K562 (cell line): ENCODE results near the gene UBE2L3. TPM values are rescaled to one million over a fixed set of nuclear protein-coding genes. Genes with fewer than 3 reads are reported as not detected.

ENCODE experiments used
- ATAC-seq: fragments of 200-7000 bp; cut with Tn5 transposase; 3 replicates; pipeline ENCODE4 v1.9.1; 2020; ENCODE audit warnings: moderate library complexity
- BruUV-seq: library from RNA; stranded (reverse); fragments of 400-500 nt; replicated peaks from 2 replicates; lab custom pipeline; 2021; lab: Mats Ljungman, UMichigan
- CTCF ChIA-PET: fragments of 300-600 bp; formaldehyde crosslinking; extraction: SDS; loops from one replicate; lab custom pipeline; 2021; ENCODE audit warnings: low intra/inter-chr PET ratio; lab: Yijun Ruan, JAX
- POLR2A ChIA-PET: fragments of 300-600, 350-650 bp; sonication (Branson Sonifier 250); formaldehyde crosslinking; extraction: SDS; loops from one replicate; lab custom pipeline; 2021; ENCODE audit warnings: antibody characterized with exemption, inconsistent platforms; lab: Yijun Ruan, JAX
- DNase-seq, 4 experiments: peaks; one replicate each; pipeline versions ENCODE4 v3.0.0 to v3.0.0-alpha.2; 2011 to 2018; ENCODE audit warnings: low spot score in 3 of 4, mixed read lengths in 3 of 4; ENCODE audit errors: extremely low read depth in 1 of 4
- FAIRE-seq: peaks from 2 replicates; lab custom pipeline; 2011; peaks lifted over from hg19 to GRCh38; lab: Jason Lieb, UNC
- H2AFZ ChIP-seq: 2 replicates; pipeline ENCODE4 v1.6.0; 2011; ENCODE audit warnings: low read depth, low read length, control low read depth, inconsistent platforms
- H3K27ac ChIP-seq: fragments of 200-600 bp; 3 replicates; pipeline ENCODE4 v1.8.0; 2011; ENCODE audit warnings: low read depth, mild to moderate bottlenecking, control low read depth, inconsistent platforms, low read length, moderate library complexity, mixed read lengths; ENCODE audit errors: extremely low read depth
- H3K27me3 ChIP-seq, 2 experiments: fragments of 300-600 bp in 1 of 2; 2 replicates in 1 of 2; 3 replicates in 1 of 2; pipeline versions ENCODE4 v1.6.0 to v1.8.0; 2011; ENCODE audit warnings: inconsistent platforms in 2 of 2, low read length in 2 of 2, mild to moderate bottlenecking in 1 of 2, mixed read lengths in 1 of 2, moderate library complexity in 1 of 2; ENCODE audit not compliant: control insufficient read depth in 2 of 2, insufficient read depth in 2 of 2
- H3K36me3 ChIP-seq: fragments of 300-600 bp; 3 replicates; pipeline ENCODE4 v1.8.0; 2011; ENCODE audit warnings: mild to moderate bottlenecking, low read length, inconsistent platforms; ENCODE audit not compliant: control insufficient read depth, insufficient read depth
- H3K4me1 ChIP-seq, 2 experiments: fragments of 200-600 bp in 1 of 2; replicated peaks in 1 of 2; 2 replicates in 1 of 2; 3 replicates in 1 of 2; pipeline versions ENCODE4 v1.5.1 to v1.8.0; 2011; ENCODE audit warnings: inconsistent platforms in 2 of 2, low read length in 2 of 2, mild to moderate bottlenecking in 1 of 2, mixed read lengths in 1 of 2, moderate library complexity in 1 of 2; ENCODE audit not compliant: control insufficient read depth in 2 of 2, insufficient read depth in 2 of 2
- H3K4me2 ChIP-seq: 2 replicates; pipeline ENCODE4 v1.6.1; 2011; ENCODE audit warnings: low read length, control low read depth, inconsistent platforms, mixed read lengths; ENCODE audit not compliant: insufficient read depth
- H3K4me3 ChIP-seq: fragments of 200-600 bp; sonication (generic), shearing (Covaris generic); 2 replicates; pipeline ENCODE4 v1.5.1; 2016; ENCODE audit warnings: control low read depth, inconsistent platforms
- H3K79me2 ChIP-seq: fragments of 200-600 bp; 3 replicates; pipeline ENCODE4 v1.8.0; 2011; ENCODE audit warnings: low read length, inconsistent platforms; ENCODE audit not compliant: control insufficient read depth, insufficient read depth
- H3K9ac ChIP-seq, 2 experiments: 2 replicates each; pipeline versions ENCODE4 v1.6.0 to v1.6.1; 2011; ENCODE audit warnings: low read depth in 2 of 2, low read length in 2 of 2, control low read depth in 1 of 2, inconsistent platforms in 1 of 2, mild to moderate bottlenecking in 1 of 2, mixed read lengths in 1 of 2; ENCODE audit not compliant: insufficient read depth in 1 of 2
- H3K9me1 ChIP-seq: one replicate; pipeline ENCODE4 v1.6.0; 2011; ENCODE audit warnings: inconsistent platforms, mild to moderate bottlenecking, low read length, moderate library complexity; ENCODE audit not compliant: control insufficient read depth, insufficient read depth
- H3K9me3 ChIP-seq: replicated peaks from 2 replicates; pipeline ENCODE4 v1.5.1; 2011; ENCODE audit warnings: low read depth, low read length, inconsistent platforms; ENCODE audit not compliant: control insufficient read depth, insufficient read depth
- H4K20me1 ChIP-seq: replicated peaks from 2 replicates; pipeline ENCODE4 v1.6.1; 2011; ENCODE audit warnings: low read length, inconsistent platforms, mixed read lengths; ENCODE audit not compliant: control insufficient read depth, insufficient read depth
- BHLHE40 ChIP-seq: IDR thresholded peaks from 2 replicates; pipeline ENCODE4 v1.6.1; 2011; ENCODE audit warnings: low read length, improper control_type of control experiment
- CBFB ChIP-seq: sonication (generic); formaldehyde crosslinking; IDR thresholded peaks from 2 replicates; pipeline ENCODE4 v1.4.0; 2020; ENCODE audit warnings: mild to moderate bottlenecking, missing genetic modification reagents
- CTCF ChIP-seq, 3 experiments: IDR thresholded peaks in 2 of 3; conservative IDR thresholded peaks in 1 of 3; 2 replicates each; pipeline ENCODE4 v1.5.1; 2011 to 2012; ENCODE audit warnings: low read length in 3 of 3, mild to moderate bottlenecking in 3 of 3, control low read depth in 2 of 3, improper control_type of control experiment in 1 of 3, inconsistent platforms in 1 of 3, low read depth in 1 of 3, mixed read lengths in 1 of 3, moderate library complexity in 1 of 3; ENCODE audit not compliant: insufficient read depth in 2 of 3
- DIDO1 ChIP-seq: fragments of 450-650 bp; IDR thresholded peaks from 2 replicates; pipeline ENCODE4 v1.6.1; 2016; ENCODE audit warnings: low read depth, missing biosample characterization, missing genetic modification characterization
- ETS2 ChIP-seq: IDR thresholded peaks from 2 replicates; pipeline ENCODE4 v1.6.1; 2016; ENCODE audit warnings: borderline replicate concordance, missing genetic modification characterization, mild to moderate bottlenecking, moderate library complexity, missing compliant biosample characterization; ENCODE audit not compliant: poor library complexity, severe bottlenecking
- ETV6 ChIP-seq, 3 experiments: fragments of 150-350 bp in 1 of 3; sonication (generic) in 1 of 3; formaldehyde crosslinking in 1 of 3; IDR thresholded peaks; 2 replicates each; pipeline versions ENCODE4 v1.6.1 to v1.8.0; 2014 to 2022; ENCODE audit warnings: borderline replicate concordance in 2 of 3, low read depth in 2 of 3, antibody characterized with exemption in 1 of 3, low read length in 1 of 3, mild to moderate bottlenecking in 1 of 3, missing genetic modification reagents in 1 of 3
- THAP7 ChIP-seq: fragments of 250-450 bp; sonication (Bioruptor Pico); IDR thresholded peaks from 2 replicates; pipeline ENCODE4 v1.5.0; 2021
- ZNF12 ChIP-seq: sonication (generic); formaldehyde crosslinking; IDR thresholded peaks from 2 replicates; pipeline ENCODE4 v1.4.0; 2020; ENCODE audit warnings: mild to moderate bottlenecking, missing genetic modification reagents
- ZNF232 ChIP-seq: sonication (generic); formaldehyde crosslinking; IDR thresholded peaks from 2 replicates; pipeline ENCODE4 v1.8.0; 2022; ENCODE audit warnings: mild to moderate bottlenecking, missing genetic modification reagents
- ZNF583 ChIP-seq: fragments of 250-450 bp; sonication (Bioruptor Pico); IDR thresholded peaks from 2 replicates; pipeline ENCODE4 v1.4.0; 2020
- WGBS: fragments of 100-300 bp; shearing (Covaris generic); methylation state at CpG from one replicate; pipeline ENCODE4 v1.1.6; 2016; ENCODE audit warnings: low coverage, mixed read lengths; ENCODE audit not compliant: insufficient coverage; ENCODE audit errors: missing lambda C conversion rate; 5-methylcytosine and 5-hydroxymethylcytosine counted together
- in situ Hi-C: fragments of 300-500 bp; cut with MboI; formaldehyde crosslinking; loops from 4 replicates; pipeline ENCODE4 v1.15.0; 2018; ENCODE audit warnings: inconsistent platforms, mixed read lengths
- intact Hi-C: fragments of 100-400 bp; cut with micrococcal nuclease; formaldehyde crosslinking; loops from 2 replicates; pipeline ENCODE4 v1.14.2; 2022
- polyA plus RNA-seq, 8 experiments: library from polyadenylated mRNA; depleted of rRNA in 4 of 8; stranded (reverse) in 5 of 8; unstranded in 3 of 8; fragments of >200 nt; fragmentation: Nextera tagmentation in 2 of 8; fragmentation: Illumina TruSeq in 1 of 8; extraction: Ambion mirVana in 2 of 8; extraction: Trizol in 1 of 8; gene quantifications; 2 replicates each; pipeline versions ENCODE4 v1.2.1 to v1.2.3, GENCODE V29; 2011 to 2014; ENCODE audit warnings: inconsistent platforms in 1 of 8, missing spikeins in 1 of 8
- total RNA-seq, 7 experiments: library from RNA; depleted of rRNA in 6 of 7; stranded (reverse); fragments of >200 nt in 6 of 7; fragmentation: Illumina TruSeq in 2 of 7; extraction: Trizol in 2 of 7; gene quantifications; 2 replicates each; pipeline versions ENCODE4 v1.2.1 to v1.2.3, GENCODE V29; 2011 to 2021; ENCODE audit warnings: low replicate concordance in 1 of 7
- TF ChIP-seq, protein P1 (sequence below): fragments of 250-450 bp; sonication (Bioruptor Pico); IDR thresholded peaks from 2 replicates; pipeline ENCODE4 v1.5.0; 2022; ENCODE audit warnings: mild to moderate bottlenecking

Gene UBE2L3
- total and polyA plus RNA-seq, 9 of the 15 experiments (the other 6 are each of a cell fraction or from before 2014, with no cell fraction given), result 215 to 625 (median 285) TPM

DNA sequence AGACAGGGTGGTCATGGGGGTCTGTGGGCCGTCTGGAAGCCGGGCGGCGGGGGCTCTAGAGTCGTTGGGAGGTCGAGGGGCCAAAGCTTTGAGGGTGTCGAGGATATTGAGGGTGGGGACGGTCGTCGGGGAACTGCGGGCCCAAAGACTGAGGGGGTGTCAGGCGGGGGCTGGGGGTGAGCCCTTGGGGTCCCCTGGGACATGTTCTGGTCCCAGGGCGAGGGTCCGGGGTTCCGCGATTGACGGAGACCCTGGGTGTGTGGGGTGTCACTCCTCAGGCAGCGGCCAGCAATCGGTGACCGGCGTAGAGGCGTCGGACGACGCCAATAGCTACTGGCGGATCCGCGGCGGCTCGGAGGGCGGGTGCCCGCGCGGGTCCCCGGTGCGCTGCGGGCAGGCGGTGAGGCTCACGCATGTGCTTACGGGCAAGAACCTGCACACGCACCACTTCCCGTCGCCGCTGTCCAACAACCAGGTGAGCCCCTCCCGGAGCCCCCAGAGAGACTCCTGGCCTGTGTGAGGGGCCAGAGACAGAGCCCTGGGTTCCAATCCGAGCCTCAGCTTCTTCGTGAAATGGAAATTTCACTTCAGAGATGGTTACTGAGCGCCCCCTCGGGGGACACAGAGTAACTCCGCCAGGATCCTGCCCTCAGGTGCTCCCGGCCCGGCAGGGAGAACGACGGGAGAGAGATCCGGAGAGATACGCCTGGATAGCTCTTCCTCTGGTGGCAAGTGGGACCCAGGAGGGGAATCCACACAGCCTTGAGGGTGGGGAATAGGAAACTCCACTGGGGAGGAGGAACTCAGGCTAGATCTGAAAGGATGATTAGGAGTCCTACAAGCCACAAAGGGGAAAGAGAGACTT, 75.3 kb downstream of the UBE2L3 start (continued):
- TF ChIP-seq BHLHE40, result peak; percentile 59; the same call in 1 of the 2 replicates
- peak in 1 of 2 experiments; percentile 69; a peak in 2 of 4 replicates for TF ChIP-seq ETV6 (IDR thresholded peaks at IDR 0.05; ENCODE audit: borderline replicate concordance in 1 of 2, low read depth in 2 of 2, low read length in 1 of 2)
- no peak for TF ChIP-seq ETV6 (CRISPR knock-in tag; IDR thresholded peaks at IDR 0.05; ENCODE audit: borderline replicate concordance)
- no peak for TF ChIP-seq ETS2 (tag)

GRCh38 chr22:21643533-21644357, 76.2 kb downstream of the UBE2L3 start:
- Histone ChIP-seq H4K20me1 (peaks cover 25% of the 10 kb centered on the region), H3K4me1 (peaks cover 28 to 50% of the 10 kb centered on the region in 2 experiments), H3K79me2 (peaks cover 41% of the 10 kb centered on the region), H3K27me3 (no peaks in the 10 kb centered on the region; a peak in 1 of 5 replicates), H3K4me2 (peak overlapping the region; percentile 95), H3K4me3 (peak overlapping the region; percentile 59), H3K9me1 (peaks cover 16% of the 10 kb centered on the region), H3K27ac (peak overlapping the region; percentile 83), H2AFZ (no peak overlapping the region; the same call in 1 of the 2 replicates), H3K9ac (peak overlapping the region; percentile 92 to 97), H3K36me3 (peaks cover 45% of the 10 kb centered on the region), H3K9me3 (no peaks in the 10 kb centered on the region)
- in situ Hi-C loops (loop anchor here (5.0 to 25.0 kb wide), 3 partner anchors 106 to 506 kb away; no protein-coding TSS in a partner anchor), intact Hi-C loops (loop anchor here (1.0 to 2.0 kb wide), 3 partner anchors 8 to 55 kb away; no protein-coding TSS in a partner anchor)
- WGBS, result 84% methylated on average over 22 of the region's 22 CpGs
- peak; percentile 70 to 86 (median 78) for DNase-seq
- no peak for ATAC-seq
- no TSS peak for BruUV-seq
- FAIRE-seq, result no peak
- ChIA-PET CTCF (interaction anchor here (0.7 to 8.8 kb wide), 6 partner anchors 14 to 56 kb away, joined by 3 to 99 read pairs (median 15); partner anchors contain the start of genes CCDC116 and YDJC), POLR2A (interaction anchor here (0.5 to 76.8 kb wide), 23 partner anchors 15 to 761 kb away, joined by 3 to 4622 read pairs (median 6); partner anchors contain the start of genes CCDC116, PPIL2, SDF2L1 and YDJC)
- TF ChIP-seq BHLHE40 (no peak), ZNF232 (CRISPR knock-in tag) (no peak), DIDO1 (tag) (no peak), THAP7 (CRISPR knock-in tag) (no peak), CTCF (IDR thresholded peaks at IDR 0.05 in 2 of 3, conservative IDR thresholded peaks at IDR 0.05 in 1 of 3; ENCODE audit: insufficient read depth in 2 of 3, low read depth in 1 of 3, low read length in 3 of 3) (peak in 2 of 3 experiments; percentile 54 to 77; a peak in 4 of 6 replicates), ZNF583 (no peak), CBFB (CRISPR knock-in tag) (no peak), ZNF12 (CRISPR knock-in tag) (no peak)
- TF ChIP-seq, protein P1, sequence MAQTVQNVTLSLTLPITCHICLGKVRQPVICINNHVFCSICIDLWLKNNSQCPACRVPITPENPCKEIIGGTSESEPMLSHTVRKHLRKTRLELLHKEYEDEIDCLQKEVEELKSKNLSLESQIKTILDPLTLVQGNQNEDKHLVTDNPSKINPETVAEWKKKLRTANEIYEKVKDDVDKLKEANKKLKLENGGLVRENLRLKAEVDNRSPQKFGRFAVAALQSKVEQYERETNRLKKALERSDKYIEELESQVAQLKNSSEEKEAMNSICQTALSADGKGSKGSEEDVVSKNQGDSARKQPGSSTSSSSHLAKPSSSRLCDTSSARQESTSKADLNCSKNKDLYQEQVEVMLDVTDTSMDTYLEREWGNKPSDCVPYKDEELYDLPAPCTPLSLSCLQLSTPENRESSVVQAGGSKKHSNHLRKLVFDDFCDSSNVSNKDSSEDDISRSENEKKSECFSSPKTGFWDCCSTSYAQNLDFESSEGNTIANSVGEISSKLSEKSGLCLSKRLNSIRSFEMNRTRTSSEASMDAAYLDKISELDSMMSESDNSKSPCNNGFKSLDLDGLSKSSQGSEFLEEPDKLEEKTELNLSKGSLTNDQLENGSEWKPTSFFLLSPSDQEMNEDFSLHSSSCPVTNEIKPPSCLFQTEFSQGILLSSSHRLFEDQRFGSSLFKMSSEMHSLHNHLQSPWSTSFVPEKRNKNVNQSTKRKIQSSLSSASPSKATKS (CRISPR knock-in tag), result no peak
